ENCODE measurements around the gene WDR33.

WDR33 gene

DNA sequence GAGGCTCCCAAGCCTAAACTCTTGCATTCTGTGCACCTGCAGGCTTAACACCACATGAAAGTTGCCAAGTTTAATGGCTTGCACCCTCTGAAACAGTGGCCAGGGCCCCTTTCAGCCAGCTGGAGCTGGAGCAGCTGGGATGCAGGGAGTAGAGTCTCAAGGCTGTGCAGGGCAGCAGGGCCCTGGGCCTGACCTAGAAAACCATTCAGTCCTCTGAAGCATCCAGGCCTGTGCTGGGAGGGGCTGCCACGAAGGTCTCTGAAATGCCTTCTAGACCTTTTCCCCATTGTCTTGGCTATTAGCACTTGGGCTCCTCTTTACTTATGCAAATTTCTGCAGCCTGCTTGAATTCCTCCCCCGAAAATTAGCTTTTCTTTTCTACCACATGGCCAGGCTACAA, 120.3 kb downstream of the WDR33 start:
- DNase-seq: no peak

- no peak for DNase-seq
Observed at GRCh38 chr2:127688405-127688804, 122.6 kb downstream of the WDR33 start.

GRCh38 chr2:127685410-127686080, 125.4 kb downstream of the WDR33 start:
- no peak for DNase-seq

GRCh38 chr2:127683757-127684156, 127.2 kb downstream of the WDR33 start:
- DNase-seq: no peak

DNA sequence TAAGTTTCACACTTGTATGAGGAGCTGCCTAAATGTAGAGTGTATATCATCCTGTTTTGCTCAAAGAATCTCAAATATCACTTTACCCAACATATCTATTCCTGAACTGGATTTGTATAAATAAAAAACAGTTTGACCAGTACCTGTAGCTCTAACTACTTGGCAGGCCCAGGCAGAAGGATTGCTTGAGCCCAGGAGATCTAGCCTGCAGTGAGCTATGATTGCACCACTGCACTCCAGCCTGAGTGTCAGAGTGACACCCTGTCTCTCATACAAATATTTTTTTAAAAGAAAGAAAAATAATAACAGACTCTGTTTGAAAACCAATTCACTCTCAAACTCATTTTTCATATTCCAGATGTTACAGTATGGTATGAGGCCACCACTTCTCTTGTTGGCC, 127.9 kb downstream of the WDR33 start:
- no peak for DNase-seq

DNA sequence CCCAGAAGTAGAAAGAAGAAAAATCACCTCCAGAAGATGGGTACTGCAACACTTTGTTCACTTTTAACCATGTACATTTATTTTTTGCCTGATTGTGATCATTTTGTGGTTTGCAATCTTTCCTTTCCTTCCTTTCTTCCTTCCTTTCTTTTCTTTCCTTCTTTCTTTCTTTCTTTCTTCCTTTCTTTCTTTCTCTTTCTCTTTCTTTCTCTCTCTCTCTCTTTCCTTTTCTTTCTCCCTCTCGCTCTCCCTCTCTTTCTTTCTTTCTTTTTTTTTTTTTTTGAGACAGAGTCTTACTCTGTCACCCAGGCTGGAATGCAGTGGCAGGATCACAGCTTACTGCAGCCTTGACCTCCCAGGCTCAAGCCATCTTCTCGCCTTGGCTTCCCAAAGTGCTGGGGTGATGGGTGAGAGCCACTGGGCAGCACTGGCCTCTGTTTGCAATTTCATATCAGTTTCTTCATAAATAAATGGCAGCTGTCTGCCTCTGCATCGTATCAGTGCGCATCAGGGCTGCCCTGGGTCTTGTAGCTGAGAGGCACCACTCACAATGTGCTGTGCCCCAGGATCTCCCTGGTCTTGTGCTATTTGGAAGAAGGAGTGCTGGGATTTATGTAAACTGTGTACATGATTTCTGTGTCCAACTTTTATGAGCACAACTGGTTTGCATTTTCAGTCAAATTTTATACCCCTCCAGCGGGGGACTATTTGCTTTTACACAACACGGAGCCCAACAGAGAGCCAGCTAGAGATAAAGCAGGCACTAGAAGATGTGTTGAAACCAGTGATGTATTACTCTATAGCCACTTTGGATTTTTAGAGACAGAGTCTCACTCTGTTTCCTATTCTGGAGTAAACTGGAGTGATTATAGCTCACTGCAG, 128.8 kb downstream of the WDR33 start:
- DNase-seq: no peak

DNA sequence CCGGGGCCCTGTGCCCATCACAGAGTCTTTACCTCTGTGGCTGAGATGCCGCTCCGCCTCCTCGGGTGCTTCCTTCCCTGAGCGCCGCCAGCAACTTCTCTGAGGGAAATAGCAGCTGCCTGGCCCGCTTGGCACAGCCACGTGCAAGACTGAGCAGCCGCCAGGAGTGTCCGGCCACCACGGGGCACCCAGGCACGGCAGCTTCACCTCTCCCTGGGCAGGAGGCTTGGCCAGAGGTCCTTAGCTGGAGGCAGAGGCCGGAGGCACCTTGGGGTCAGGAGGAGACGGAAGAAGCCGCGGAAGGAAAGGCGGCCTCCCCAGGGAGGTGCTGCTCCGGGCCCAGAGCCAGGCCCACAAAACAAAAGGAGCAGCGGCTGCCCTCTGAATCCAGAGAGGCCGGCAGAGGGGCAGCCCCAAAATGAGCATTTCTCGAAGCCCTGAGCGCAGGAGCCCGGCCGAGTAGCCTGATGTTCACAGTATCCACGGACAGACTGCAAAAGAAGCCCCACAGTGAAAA, 129.6 kb downstream of the WDR33 start:
- DNase-seq: no peak

DNA sequence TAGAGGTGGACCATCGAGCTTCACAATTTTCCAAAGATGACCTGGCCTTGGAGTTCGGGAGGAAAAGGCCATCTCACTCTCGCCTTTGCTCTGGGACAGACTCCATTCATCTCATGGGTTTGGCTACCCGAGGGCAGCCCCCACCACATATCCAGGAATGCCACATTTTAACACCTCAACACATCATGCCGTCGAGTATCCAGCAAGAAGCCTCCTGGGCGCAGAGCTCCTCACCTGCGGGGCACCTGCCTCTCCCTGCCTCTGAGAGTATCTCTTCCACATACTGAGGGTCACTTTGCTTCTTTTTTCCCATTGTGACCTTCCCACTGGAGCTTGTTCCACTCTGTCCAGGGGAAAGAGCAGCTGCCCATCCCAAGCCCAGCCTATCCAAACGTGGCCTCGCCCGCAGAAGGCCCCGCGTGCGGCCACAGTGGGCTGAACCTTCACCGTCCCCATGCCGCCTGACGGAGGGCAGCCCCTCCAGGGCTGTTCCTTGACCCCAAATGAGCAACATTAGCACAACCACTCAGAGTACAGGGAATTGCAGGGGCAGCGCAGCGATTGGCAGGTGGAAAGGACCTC, 130.2 kb downstream of the WDR33 start:
- no peak for DNase-seq

- no peak for DNase-seq
Observed at GRCh38 chr2:127679680-127680361, 131.2 kb downstream of the WDR33 start.

GRCh38 chr2:127678991-127679390, 132.0 kb downstream of the WDR33 start:
- DNase-seq: no peak

DNA sequence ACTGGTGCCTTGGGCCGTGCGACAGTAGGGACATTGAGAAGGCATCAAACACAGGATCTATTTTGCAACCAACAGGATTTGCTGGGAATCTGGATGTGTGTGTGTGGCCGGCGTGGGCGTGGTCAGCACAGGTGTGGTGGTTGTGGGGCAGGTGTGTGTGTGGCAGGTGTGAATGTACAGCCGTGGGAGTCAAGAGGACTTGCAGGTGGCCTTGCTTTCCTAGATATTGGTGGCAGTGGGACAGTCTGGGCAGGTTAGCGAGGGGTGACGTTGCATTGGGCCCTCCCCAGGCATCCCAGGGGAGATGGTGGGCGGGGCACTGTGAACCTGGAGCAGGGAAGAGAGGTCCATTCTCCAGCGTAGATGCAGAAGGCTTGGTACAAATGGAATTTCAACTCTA, 132.4 kb downstream of the WDR33 start:
- DNase-seq: no peak

DNA sequence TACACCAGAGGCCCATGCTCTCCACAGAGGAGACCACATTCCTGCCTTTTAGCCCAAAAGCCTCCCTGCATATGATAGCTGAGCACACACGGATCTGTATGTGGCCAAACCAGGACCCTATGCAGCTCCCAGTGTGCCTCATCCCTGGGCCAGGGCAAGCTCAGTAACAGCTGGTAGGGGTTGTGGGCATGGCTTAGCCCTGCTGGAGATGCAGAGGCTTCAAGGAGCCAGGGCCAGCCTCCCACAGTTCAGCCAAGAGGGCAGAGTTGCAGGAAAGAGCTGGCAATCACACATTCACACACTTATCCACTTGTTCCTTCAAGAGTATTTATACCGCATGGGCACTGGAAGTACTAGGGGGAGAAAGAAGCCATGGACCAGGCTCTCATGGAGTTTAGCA, 134.1 kb downstream of the WDR33 start:
- DNase-seq: no peak

DNA sequence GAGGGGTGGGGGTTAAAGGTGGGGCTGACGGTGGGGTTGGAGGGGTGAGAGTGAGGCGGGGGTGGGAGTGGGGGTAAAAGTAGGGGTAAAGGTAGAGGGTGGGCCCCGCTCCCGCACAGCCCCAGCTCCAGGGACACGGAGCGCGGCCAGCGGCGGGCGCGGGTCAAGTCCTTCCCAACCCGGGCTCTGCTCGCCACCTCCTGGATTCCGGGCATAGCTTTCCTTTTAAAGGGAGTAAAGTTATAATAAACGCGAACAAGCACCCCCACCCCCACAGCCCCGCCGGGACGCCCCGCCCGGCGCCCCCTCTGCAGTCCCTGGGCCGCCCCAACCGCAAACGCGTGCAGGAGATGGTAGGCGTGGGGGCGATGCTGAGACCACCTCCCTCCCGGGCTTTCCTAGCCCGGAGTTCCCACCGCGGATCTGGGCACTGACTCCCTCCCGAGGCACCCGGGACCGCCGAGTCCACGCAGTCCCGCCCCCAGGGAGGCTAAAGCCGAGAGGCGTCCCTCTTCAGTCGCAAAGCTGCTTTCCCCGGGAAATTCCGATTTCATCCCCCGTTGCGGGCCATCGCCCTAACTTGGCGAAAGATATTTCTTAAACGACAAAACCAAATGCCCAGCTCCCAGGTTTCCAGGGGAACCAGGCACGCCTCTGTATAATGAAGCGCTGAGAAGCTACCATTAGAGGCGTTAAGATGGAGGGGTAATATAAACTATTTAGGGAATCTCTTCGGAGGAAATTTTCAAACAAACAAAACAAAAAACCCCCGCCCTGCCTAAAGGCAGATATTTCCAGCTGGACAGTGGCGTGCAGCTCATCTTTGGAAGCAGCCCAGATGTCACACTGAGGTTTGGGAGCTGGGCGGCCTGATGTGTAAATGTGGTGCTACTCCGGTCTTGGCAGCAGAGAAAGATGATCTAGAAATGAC, 135.4 kb downstream of the WDR33 start, which contains the start of gene LIMS2:
LIMS2 (minus strand) TSS at position 200 of the 931 bp plus-strand sequence. CDS start 506 bp downstream, outside the sequence.
- DNase-seq: no peak

GRCh38 chr2:127674241-127675209, 136.4 kb downstream of the WDR33 start:
- peak; percentile 6 for DNase-seq

DNA sequence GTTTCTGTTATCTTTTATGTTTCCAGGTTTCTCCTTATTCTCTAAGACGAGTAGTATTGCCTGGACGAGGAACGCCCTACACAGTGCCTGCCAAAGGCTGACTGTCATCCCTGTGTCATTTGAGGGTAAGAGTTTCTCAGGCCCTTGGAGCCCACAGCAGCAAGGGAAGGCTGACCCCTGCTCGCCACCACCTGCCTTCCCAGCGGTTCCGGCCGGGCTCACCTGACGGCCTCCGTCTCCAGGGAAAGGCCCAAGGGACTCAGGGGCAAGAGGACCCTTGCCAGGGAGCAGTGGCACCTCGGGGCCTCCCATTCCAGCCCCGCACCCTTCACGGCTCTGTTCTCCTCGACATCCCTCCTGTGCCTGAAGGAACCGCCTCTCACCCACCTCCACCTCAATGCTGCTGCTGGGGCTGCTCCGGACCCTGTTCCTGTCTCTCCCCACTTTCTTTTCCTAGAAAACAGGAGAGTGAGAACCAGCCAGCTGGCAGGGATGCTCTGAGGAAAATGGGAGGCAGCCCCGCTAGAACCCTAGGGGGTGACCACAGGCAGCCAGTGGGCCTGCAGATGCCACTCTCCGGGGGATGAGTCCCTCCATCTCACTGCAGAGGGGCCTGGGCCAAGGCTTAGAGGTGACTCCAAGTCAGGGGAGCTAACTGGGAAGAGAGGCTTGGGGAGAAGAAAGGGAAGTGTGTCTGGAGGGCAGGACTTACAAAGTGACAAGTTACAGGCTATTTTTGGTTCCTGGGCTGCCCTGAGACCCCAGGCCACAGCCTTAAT, 137.5 kb downstream of the WDR33 start:
- DNase-seq: no peak

DNA sequence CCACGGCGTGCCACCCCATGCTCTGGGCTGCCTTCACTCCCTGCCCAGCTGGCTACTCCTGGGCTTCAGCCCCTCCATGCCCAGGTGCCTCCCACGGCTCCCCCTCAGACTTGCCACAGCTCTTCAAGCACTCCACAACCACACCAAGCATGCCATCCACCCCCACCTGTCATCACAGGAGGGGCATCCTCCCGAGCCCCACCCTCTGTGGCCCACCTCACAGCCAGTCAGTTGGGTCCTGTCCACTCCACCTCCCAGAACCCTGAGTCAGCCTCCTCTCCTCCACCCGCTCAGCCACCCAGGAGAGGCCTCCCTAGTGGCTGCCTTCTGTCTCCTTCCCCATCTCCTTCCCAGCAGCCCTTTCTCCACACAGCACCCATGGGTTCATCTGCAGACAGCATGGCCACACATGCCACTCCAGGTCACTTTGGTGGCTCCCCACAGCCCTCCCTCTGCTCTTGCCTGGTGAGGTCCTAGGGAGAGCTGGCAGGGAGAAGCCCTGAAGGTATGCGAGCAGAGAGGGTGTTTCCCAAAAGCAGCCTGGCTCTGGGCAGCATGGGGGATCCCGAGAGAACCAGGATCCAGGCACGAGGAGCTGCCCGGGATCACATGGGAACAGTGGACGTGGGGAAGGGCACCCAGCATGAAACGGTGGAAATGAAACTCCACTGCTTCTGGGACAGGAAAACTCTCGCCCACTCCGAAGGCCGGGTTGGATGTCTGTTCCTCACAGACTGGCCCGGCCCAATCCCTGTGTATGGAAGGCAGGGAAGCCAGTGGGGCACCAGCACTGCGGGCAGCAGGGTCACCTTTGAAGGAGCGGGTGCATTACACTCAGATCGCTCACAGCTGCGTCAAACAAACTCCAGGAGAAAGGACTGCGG, 138.4 kb downstream of the WDR33 start:
- DNase-seq: no peak

DNA sequence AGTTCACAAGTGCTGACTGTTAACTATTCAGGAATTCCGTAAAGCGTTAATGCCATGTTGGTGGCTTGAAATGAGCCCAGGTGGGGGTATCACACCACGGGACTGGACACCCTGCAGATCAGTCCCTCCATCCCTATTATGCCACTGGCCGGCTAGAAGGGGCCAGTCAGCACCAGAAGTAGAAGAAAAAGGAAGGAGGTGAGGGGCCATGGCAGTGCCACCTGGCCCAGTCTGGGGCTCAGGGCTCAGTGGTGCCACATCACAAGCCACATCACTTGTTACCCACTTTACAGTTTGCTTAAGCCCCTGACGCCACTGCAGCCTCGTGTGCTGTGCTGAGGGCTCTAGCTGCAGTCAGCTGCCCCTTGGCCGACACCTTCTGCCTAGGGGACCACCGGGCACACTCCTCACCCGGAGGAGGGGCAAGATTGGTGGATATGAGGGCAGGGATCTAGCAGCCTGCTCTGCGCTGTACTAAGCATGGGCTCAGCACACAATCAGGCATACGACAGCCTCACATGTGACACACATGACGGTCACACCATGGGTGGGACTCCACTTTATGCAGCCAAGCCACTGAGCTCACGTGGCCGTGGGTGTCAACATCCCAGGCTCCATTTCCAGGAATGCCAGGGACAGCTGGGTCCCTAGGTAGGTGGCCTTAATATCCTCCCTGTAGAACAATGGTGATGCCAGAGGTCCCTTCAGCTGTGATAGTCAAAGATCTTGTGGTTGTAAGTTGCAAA, 139.2 kb downstream of the WDR33 start:
- DNase-seq: no peak

DNA sequence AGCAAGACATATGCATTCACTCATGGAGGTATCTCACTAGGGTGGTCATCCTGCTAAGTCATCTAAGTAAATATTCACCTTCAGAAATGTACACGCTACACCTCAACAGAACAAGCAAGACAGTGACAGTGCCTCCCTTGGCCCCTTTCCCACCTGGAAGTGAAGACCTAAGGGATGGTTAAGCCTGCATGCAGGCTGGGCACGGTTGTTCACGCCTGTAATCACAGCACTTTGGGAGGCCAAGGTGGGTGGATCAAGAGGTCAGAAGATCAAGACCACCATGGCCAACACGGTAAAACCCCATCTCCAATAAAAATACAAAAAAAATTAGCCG, 140.0 kb downstream of the WDR33 start:
- DNase-seq: no peak
